ENCODE data around the gene THSD8.
"Not testable (repeated sequence)": the region's sequence is repeated elsewhere in the genome, so short reads cannot be mapped to it uniquely, and the experiment has no call there.

Gene THSD8

GRCh38 chr19:12793290-12794195 is 8.3 kb upstream of the THSD8 start:
- peak; percentile 97 for DNase-seq

GRCh38 chr19:12794196-12794941 is 7.5 kb upstream of the THSD8 start:
- peak; percentile 41 for DNase-seq

GRCh38 chr19:12794971-12795381 is 6.9 kb upstream of the THSD8 start:
- no peak for DNase-seq

- peak; percentile 88 for DNase-seq
These were observed 5.5 kb upstream of the THSD8 start for GRCh38 chr19:12796146-12797071.

DNA sequence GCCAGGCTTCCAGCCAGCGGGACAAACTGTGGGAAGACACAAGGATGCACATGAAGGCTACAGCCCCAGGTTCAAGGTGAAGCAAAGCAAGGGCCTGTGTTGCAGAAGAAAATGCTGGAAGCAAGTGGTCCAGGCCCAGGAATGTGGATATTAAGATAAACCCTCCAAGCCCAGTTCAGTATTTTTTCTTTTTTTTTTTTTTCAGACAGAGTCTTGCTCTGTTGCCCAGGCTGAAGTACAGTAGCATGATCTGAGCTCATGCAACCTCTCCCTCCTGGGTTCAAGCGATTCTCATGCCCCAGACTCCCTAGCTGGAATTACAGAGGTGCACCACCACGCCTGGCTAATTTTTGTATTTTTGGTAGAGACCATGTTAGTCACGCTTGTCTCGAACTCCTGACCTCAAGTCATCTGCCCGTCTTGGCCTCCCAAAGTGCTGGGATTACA is 4.7 kb upstream of the THSD8 start:
- DNase-seq: no peak

GRCh38 chr19:12797607-12798006 is 4.3 kb upstream of the THSD8 start:
- DNase-seq: not testable (repeated sequence)

DNA sequence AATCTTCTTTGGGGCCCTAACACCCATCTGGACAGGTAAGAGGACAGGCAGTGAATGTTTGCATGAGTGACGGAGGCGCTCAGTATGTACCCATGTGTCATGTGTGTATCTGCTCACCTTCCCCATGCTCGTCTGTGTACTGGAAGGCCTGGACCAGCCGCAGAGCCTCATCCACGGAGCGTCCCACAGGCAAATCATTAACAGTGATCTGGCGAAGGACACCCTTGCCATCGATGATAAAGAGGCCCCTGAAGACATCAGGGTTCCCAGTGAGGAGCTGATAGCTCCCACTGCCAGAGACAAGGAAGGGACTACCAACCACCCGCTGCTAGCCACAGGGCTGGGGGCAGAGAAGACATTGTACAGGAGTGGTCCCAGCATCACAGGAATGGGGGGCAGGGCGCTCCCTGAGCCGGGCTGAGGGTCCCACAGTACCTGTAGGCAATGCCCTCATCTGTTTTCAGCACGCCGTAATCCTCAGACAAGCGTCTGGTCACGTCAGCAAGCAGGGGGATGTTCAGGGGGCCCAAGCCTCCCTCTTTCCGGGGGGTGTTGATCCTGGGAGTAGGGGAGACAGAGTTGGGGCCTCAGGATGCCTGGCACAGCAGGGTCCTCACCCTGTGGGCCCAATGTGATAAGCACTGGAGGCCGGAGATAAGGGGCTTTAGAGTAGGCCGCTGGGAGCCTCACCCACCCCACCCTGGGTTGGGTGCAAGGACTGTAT is 2.0 kb upstream of the THSD8 start:
- no peak for DNase-seq

DNA sequence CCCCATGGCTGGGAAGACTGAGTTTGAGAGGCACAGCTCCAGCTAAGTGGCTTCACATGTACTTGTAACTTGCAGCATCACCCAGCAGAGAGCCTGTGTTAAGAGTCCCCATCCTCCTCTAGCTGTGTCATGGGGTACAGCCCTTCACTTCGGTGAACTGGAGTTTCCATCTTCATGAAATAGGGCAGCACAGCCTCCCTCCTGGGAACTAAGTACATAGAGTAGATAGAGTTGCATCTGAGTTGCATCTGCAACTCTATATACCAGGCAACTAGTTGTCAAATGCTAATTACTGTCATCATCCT is 1.5 kb upstream of the THSD8 start:
- no peak for DNase-seq

- DNase-seq: peak; percentile 37
These were observed 875 bp upstream of the THSD8 start for GRCh38 chr19:12800923-12801465.

- DNase-seq: no peak
These were observed 618 bp downstream of the THSD8 start for GRCh38 chr19:12802267-12803106.

DNA sequence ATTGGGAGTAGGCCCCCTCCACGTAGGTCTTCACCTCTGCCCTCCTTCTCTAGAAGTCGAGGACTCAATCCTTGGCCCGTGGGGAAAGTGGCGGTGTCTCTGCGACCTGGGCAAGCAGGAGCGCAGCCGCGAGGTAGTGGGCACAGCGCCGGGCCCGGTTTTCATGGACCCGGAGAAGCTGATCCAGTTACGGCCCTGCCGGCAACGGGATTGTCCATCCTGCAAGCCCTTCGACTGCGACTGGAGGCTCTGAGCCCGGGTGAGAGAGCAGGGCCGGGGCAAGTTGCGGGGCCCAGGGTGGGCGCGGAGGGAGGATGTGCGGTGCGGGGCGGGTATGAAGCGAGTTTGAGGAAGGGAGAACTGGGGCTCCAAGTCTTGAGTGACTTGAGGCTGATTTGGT is 2.2 kb downstream of the THSD8 start:
- no peak for DNase-seq

DNA sequence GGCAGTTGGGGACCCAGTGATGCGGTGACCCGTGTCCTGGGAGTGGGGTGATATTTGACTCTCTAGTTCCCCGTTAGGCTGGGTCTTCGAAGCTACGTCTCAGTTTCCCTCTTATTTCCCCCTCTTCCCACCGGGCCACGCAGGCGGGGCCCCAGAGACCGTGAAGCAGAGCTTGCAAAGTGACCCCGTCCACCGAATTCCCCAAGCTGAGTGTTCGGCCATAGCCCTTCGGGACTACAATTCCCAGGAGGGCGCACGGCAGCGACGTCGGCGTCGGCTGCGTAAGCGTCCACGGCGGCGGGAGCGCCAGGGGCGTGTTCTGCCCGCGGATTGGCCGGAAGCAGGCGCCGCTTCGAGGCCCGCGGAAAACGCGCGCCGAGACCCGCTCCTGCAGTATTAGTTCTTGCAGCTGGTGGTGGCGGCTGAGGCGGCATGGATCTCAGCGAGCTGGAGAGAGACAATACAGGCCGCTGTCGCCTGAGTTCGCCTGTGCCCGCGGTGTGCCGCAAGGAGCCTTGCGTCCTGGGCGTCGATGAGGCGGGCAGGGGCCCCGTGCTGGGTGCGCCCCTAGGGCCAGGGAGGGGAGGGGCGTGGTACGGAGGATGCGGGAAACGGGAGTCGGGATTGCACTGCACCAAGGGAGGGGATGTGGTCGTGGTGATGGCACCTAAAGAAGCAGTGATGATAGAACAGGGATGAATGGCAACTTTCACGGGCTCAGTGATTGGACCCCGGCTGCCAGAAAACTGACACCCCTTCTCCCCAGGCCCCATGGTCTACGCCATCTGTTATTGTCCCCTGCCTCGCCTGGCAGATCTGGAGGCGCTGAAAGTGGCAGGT is 4.6 kb downstream of the THSD8 start, which contains the start of gene RNASEH2A:
TSS of gene RNASEH2A (plus strand) at position 343 of the 840 bp plus-strand sequence. CDS start at position 433, 90 bp downstream.
- peak; percentile 95 for DNase-seq

DNA sequence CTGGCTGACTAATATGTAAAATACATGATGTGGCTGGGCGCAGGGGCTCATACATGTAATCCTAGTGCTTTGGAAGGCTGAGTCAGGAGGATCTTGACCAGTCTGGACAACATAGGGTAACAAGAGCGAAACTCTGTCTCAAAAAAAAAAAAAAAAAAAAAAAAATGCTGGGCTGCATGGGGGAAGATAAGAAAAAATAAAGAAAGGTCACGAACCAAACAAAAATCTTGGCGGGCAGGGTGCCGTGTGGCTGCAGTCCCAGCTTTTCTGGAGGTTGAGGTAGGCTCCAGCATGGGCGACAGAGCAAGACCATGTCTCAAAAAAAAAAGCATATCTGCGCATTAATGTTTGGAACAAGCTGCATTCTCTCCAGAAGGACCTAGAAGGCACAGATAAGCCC is 13.2 kb downstream of the THSD8 start:
- DNase-seq: no peak

- DNase-seq: not testable (repeated sequence)
These were observed 15.3 kb downstream of the THSD8 start for GRCh38 chr19:12817188-12817587.

GRCh38 chr19:12817810-12818209 is 15.9 kb downstream of the THSD8 start:
- not testable (repeated sequence) for DNase-seq

DNA sequence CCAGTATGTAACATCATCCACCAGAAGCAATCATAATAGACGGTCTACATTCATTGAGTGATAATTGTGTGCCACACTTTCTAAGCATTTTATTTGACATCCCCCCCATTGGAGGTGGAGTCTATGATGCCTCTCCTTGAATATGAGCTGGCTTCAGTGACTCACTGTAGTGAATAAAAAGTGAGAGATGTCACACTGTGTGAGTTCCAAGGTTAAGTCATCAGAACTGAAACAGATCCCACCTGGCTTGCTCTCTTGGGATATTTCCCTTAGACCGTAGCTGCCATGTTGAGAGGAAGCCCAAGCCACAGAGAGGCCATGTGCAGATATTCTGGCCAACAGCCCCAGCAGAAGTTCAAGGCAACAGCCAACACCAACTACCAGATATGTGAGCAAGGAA is 19.9 kb downstream of the THSD8 start:
- no peak for DNase-seq

DNA sequence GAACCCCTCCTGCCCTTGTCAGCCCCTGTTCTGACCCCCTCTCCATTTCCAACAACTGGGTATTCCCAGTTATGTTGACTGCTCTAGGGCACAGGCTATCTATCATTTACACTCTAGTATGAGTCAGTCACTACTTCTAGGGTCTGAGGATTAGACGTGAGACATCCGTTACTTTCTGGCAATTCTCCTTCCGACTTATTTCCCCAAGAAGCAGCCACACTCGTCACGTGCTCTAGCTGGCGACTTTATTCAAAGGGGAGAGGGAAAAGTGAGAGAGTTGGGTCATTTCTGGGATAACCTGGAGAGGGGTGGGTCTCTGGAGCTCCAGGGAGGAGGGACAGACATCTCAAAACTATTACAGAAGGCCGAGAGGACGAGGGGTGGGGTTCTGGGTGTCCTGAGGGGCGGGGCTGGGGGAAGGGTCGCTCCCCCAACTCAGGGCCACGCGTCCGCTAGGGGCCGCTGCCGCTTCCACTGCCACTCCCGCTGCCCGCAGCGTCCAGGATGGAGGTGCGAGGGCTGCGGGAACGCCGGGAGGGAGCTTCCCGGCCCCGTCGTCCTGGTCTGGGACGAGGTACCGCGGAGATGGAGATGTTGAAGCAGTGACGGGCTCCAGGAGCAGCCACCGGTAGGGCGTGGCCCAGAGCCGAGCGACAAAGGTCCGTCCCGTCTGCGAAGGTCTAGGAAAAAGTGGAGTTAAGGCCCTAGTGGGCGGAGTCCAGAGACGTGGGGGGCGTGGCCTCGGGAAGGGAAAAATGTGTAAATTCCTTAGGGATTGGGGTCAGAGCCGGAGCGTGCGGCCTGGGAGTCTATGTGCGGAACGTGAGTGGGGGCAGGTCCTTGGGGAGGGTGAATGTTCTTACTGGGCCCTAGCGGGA is 23.6 kb downstream of the THSD8 start:
- no peak for DNase-seq

- peak; percentile 54 for DNase-seq
These were observed 26.6 kb downstream of the THSD8 start for GRCh38 chr19:12828494-12828893.

DNA sequence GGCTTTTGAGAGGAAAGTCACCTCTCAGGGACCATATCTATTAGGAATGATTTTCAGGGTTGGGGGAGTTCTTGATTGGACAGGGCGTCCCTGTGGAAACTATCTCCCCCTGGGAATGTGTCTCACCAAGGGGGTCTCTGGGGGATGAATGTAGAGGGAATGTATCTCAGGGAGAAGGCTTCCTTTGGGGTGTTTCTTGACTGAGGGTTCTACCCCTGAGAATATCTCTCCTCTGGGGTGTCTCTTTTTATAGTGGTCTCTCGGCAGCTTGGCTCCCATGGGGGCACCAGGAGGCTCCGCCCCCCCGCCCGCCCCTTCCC is 31.5 kb downstream of the THSD8 start:
- DNase-seq: no peak

Measured in activated CD4-positive, alpha-beta T cell treated with anti-CD3 and anti-CD28 coated beads, Interleukin-2, Interleukin-6, amounts not matched to agents 100 ng/mL and 50 ng/mL, durations not matched to agents 16 hours and 8 hours (primary cell).